Measurements from ENCODE around the gene ZXDA. TPM values are rescaled to one million over a fixed set of nuclear protein-coding genes. Genes with fewer than 3 reads are reported as not detected.

The ZXDA gene
- total RNA-seq, 1 experiment from 2014 or later = 6.8 TPM

- no peak for DNase-seq (ENCODE audit: extremely low read depth, low read depth)
Measured at GRCh38 chrX:57871463-57871862, 38.8 kb downstream of the ZXDA start.

Other genes with a start within 250 kb of the ZXDA start
- gene NLRP2B, start 230.2 kb downstream of the ZXDA start, total RNA-seq (2014; rRNA removed; shearing (Covaris generic)) = not detected in 2 replicates